ENCODE measurements around the gene RNU4-1. TPM values are rescaled to one million over a fixed set of nuclear protein-coding genes. Genes with fewer than 3 reads are reported as not detected.

RNU4-1 gene
- polyA plus RNA-seq, 3 donors from 2014 or later = not detected

- Mint-ChIP-seq H3K27me3 (ENCODE audit: low read depth in 3 of 3) (peaks cover 5 to 12% (median 10%) of the 10 kb centered on the region in 3 donors), H3K27ac (no peak overlapping the region), H3K9me3 (no peaks in the 10 kb centered on the region), H3K4me1 (peaks cover 22 to 26% of the 10 kb centered on the region in 2 donors), H3K36me3 (no peaks in the 10 kb centered on the region), H3K4me3 (no peak overlapping the region)
- no peak for DNase-seq
Measured at GRCh38 chr12:120321382-120322202, 28.6 kb upstream of the RNU4-1 start.

GRCh38 chr12:120317224-120318105 is 24.4 kb upstream of the RNU4-1 start:
- Mint-ChIP-seq H3K9me3 (no peaks in the 10 kb centered on the region), H3K27ac (peak overlapping the region; percentile 92 to 96 (median 94)), H3K4me3 (peak overlapping the region; percentile 78 to 94 (median 88)), H3K27me3 (ENCODE audit: low read depth in 3 of 3) (peaks cover 4 to 10% (median 5%) of the 10 kb centered on the region in 3 donors), H3K4me1 (peaks cover 15 to 18% of the 10 kb centered on the region in 2 donors), H3K36me3 (no peaks in the 10 kb centered on the region)
- peak; percentile 100 for DNase-seq

- H3K9me3 Mint-ChIP-seq = no peaks in the 10 kb centered on the region
- peaks cover 15 to 18% of the 10 kb centered on the region in 2 donors for H3K4me1 Mint-ChIP-seq
- peaks cover 0 to 1% (median 0%) of the 10 kb centered on the region in 3 donors for H3K36me3 Mint-ChIP-seq
- no peak for DNase-seq
- peak overlapping the region; percentile 78 to 94 (median 88) for H3K4me3 Mint-ChIP-seq
- peak overlapping the region; percentile 92 to 96 (median 94) for H3K27ac Mint-ChIP-seq
- peaks cover 4 to 10% (median 5%) of the 10 kb centered on the region in 3 donors for H3K27me3 Mint-ChIP-seq (ENCODE audit: low read depth in 3 of 3)
Measured at GRCh38 chr12:120316798-120317223, 23.8 kb upstream of the RNU4-1 start.

- peaks cover 15 to 18% of the 10 kb centered on the region in 2 donors for H3K4me1 Mint-ChIP-seq
- no peak overlapping the region for H3K4me3 Mint-ChIP-seq
- H3K27ac Mint-ChIP-seq = peak overlapping the region in 1 of 6 donors; percentile 69
- H3K27me3 Mint-ChIP-seq (ENCODE audit: low read depth in 3 of 3) = peaks cover 4 to 8% (median 5%) of the 10 kb centered on the region in 3 donors
- H3K36me3 Mint-ChIP-seq = peaks cover 0 to 4% (median 0%) of the 10 kb centered on the region in 3 donors
- no peaks in the 10 kb centered on the region for H3K9me3 Mint-ChIP-seq
- DNase-seq = no peak
Measured at GRCh38 chr12:120314220-120314619, 21.2 kb upstream of the RNU4-1 start.

GRCh38 chr12:120301962-120302815 is 9.2 kb upstream of the RNU4-1 start, which contains the start of gene SIRT4:
Gene SIRT4, plus strand, starts transcription at chr12:120302321. Its CDS starts 1,241 bp downstream, at chr12:120303562.
- Mint-ChIP-seq H3K27ac (peak within 1 kb of the TSS; percentile 82 to 93 (median 88)), H3K27me3 (ENCODE audit: low read depth in 3 of 3) (peaks cover 1 to 4% (median 3%) of the 10 kb centered on the region in 3 donors), H3K4me1 (peaks cover 7 to 13% of the 10 kb centered on the region in 2 donors), H3K36me3 (no peaks in the 10 kb centered on the region), H3K4me3 (peak within 1 kb of the TSS; percentile 92 to 97 (median 94)), H3K9me3 (no peaks in the 10 kb centered on the region)
- DNase-seq = peak; percentile 87 to 89 (median 88)

- Mint-ChIP-seq H3K36me3 (no peaks in the 10 kb centered on the region), H3K27ac (no peak overlapping the region), H3K27me3 (ENCODE audit: low read depth in 3 of 3) (peaks cover 2 to 5% (median 3%) of the 10 kb centered on the region in 3 donors), H3K9me3 (no peaks in the 10 kb centered on the region), H3K4me1 (peaks cover 0 to 6% of the 10 kb centered on the region in 2 donors), H3K4me3 (no peak overlapping the region)
- DNase-seq = no peak
Measured at GRCh38 chr12:120292411-120292660, 701 bp downstream of the RNU4-1 start.

- Mint-ChIP-seq H3K27ac (peak overlapping the region in 2 of 6 donors; percentile 50 to 81), H3K9me3 (no peaks in the 10 kb centered on the region), H3K4me1 (peaks cover 0 to 8% of the 10 kb centered on the region in 2 donors), H3K4me3 (peak overlapping the region in 3 of 5 donors; percentile 34 to 58 (median 52)), H3K27me3 (ENCODE audit: low read depth in 3 of 3) (peaks cover 0 to 3% (median 2%) of the 10 kb centered on the region in 3 donors), H3K36me3 (no peaks in the 10 kb centered on the region)
- peak; percentile 12 to 19 (median 18) for DNase-seq
Measured at GRCh38 chr12:120290609-120291305, 2.3 kb downstream of the RNU4-1 start.

GRCh38 chr12:120287491-120287890 is 5.5 kb downstream of the RNU4-1 start:
- Mint-ChIP-seq H3K9me3 (no peaks in the 10 kb centered on the region), H3K27ac (no peak overlapping the region)
- DNase-seq = no peak

GRCh38 chr12:120286768-120287490 is 6.1 kb downstream of the RNU4-1 start:
- H3K4me1 Mint-ChIP-seq = peaks cover 0 to 8% of the 10 kb centered on the region in 2 donors
- H3K4me3 Mint-ChIP-seq = no peak overlapping the region
- H3K9me3 Mint-ChIP-seq = no peaks in the 10 kb centered on the region
- DNase-seq = no peak
- peak overlapping the region in 1 of 6 donors; percentile 64 for H3K27ac Mint-ChIP-seq
- H3K36me3 Mint-ChIP-seq = no peaks in the 10 kb centered on the region
- peaks cover 0 to 3% (median 2%) of the 10 kb centered on the region in 3 donors for H3K27me3 Mint-ChIP-seq (ENCODE audit: low read depth in 3 of 3)

More at GRCh38 chr12:120287491-120287890, 5.5 kb downstream of the RNU4-1 start:
- Mint-ChIP-seq H3K36me3 (no peaks in the 10 kb centered on the region), H3K27me3 (ENCODE audit: low read depth in 3 of 3) (peaks cover 0 to 3% (median 2%) of the 10 kb centered on the region in 3 donors), H3K4me3 (no peak overlapping the region), H3K4me1 (peaks cover 0 to 8% of the 10 kb centered on the region in 2 donors)

- no peak overlapping the region for H3K27ac Mint-ChIP-seq
- H3K9me3 Mint-ChIP-seq = no peaks in the 10 kb centered on the region
- no peak overlapping the region for H3K4me3 Mint-ChIP-seq
- no peak for DNase-seq
- no peaks in the 10 kb centered on the region for H3K27me3 Mint-ChIP-seq (ENCODE audit: low read depth in 3 of 3)
- H3K36me3 Mint-ChIP-seq = no peaks in the 10 kb centered on the region
- H3K4me1 Mint-ChIP-seq = peaks cover 0 to 1% of the 10 kb centered on the region in 2 donors
Measured at GRCh38 chr12:120284381-120284780, 8.7 kb downstream of the RNU4-1 start.

GRCh38 chr12:120283318-120283717 is 9.7 kb downstream of the RNU4-1 start:
- H3K4me3 Mint-ChIP-seq = no peak overlapping the region
- no peaks in the 10 kb centered on the region for H3K9me3 Mint-ChIP-seq
- peaks cover 0 to 1% of the 10 kb centered on the region in 2 donors for H3K4me1 Mint-ChIP-seq
- no peaks in the 10 kb centered on the region for H3K27me3 Mint-ChIP-seq (ENCODE audit: low read depth in 3 of 3)
- H3K27ac Mint-ChIP-seq = no peak overlapping the region
- DNase-seq = no peak
- no peaks in the 10 kb centered on the region for H3K36me3 Mint-ChIP-seq
